GM21825 (cell line): ENCODE results near the gene TECPR1.
A peak's percentile ranks its signal among the peaks of the same experiment; 100 is the strongest.

Experiments
- ATAC-seq: cut with Tn5 transposase; IDR thresholded peaks from one replicate; pipeline ENCODE4 v1.9.1; 2021; ENCODE audit warnings: mild to moderate bottlenecking, moderate library complexity; ENCODE audit not compliant: unreplicated experiment

Gene TECPR1

GRCh38 chr7:98252425-98253054, 508 bp upstream of the TECPR1 start:
- no peak for ATAC-seq

DNA sequence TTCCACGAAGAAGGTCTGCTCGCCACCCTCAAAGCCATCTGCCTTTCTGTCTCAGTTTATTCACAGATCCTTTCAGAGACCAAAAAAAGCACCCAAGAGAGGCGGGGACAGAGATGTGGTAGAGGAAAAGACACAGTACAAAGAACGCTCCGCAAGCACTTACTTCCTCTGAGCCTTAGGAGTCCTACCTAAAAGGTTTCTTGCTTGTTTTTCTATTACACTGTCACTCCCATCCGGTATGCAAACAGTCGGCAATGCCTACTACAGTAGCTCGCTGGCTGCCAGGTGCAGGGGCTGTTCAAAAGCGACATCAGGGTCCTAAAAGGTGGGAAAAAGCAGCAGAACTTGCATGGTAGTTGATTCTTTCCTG, 816 bp downstream of the TECPR1 start:
- ATAC-seq: peak; percentile 29

- ATAC-seq: no peak
Measured at GRCh38 chr7:98250789-98251188, 1.2 kb downstream of the TECPR1 start.

DNA sequence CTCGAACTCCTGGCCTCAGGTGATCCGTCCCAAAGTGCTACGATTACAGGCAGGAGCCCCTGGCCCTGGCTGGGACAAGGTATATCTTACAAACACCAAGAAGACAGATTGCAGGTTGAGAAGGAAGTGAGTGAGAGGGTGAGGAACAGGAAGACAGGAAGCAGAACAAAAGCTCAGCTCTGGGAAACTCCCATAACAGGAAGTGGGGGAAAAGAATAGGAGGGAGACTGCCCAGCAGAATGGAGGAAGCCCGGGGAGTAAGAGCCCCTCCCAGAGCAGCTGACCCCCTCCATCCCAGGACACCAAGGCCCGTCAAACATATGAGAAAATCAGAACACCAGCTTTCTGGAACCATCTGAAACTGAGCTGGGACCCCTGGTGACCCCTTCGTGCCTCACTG, 2.9 kb downstream of the TECPR1 start:
- ATAC-seq: no peak

- no peak for ATAC-seq
Measured at GRCh38 chr7:98248156-98248555, 3.9 kb downstream of the TECPR1 start.

DNA sequence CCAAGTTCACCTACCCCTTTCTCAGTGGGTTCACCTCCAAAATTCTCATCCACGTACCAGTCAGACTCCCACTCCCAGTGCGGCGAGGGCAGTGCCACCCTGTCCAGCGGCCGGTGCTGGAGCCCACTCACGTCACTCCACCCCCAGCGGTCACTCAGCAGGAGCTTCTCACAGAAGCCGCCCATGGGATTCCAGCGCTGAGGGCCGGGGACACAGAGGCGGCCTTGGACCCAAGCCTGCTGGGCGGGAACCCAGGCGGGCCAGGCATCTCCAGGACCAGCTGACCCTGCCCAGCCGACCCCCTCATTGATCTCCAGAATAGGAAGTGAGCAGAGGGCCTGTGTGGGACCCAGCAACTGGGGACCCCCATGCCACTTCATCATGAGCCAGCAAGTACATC, 7.2 kb downstream of the TECPR1 start:
- no peak for ATAC-seq

DNA sequence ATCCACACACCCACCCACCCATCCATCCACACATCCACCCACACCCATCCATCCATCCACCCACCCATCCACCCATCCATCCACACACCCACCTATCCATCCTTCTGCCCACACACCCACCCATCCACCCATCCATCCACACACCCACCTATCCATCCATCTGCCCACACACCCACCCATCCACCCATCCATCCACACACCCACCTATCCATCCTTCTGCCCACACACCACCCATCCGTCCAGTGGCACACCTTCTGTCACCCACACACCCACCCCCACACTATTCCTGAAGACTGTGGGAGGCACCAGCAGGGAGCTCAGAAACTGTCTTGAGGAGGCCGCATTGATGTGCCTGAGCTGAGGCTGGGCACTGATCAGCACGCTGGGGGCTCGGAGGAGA, 9.1 kb downstream of the TECPR1 start:
- no peak for ATAC-seq

DNA sequence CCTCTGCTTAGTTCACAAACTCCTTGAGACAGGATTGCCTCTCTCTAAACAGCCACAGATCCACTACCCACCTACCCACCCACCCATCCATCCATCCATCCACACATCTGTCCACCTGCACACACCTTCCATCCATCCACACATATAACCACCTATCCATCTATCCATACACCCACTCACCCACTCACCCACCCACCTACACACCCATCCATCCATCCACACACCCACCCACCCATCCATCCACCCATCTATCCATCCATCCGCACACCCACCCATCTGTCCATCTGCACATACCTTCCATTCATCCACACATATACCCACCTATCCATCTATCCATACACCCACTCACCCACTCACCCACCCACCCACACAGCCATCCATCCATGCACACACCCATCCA, 9.7 kb downstream of the TECPR1 start:
- ATAC-seq: no peak

- ATAC-seq: no peak
Measured at GRCh38 chr7:98241674-98242241, 10.3 kb downstream of the TECPR1 start.

GRCh38 chr7:98240961-98241673, 10.9 kb downstream of the TECPR1 start:
- ATAC-seq: peak; percentile 56

DNA sequence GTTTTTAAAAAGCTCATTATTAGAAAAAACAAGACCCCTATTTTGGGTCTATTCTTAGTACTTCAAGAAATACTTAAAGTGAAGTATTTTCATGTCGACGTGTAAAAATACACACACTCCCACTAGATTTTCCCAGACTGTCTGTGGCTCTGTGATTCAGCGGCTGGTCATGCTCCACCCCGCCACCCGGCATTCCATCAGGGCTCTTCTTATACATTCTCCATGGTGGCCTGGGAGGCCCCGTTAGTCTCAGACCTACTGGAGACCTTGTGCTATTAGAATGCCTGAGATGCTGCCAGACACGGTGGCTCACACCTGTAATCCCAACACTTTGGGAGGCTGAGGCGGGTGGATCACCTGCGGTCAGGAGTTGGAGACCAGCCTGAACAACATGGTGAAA, 13.1 kb downstream of the TECPR1 start:
- no peak for ATAC-seq

DNA sequence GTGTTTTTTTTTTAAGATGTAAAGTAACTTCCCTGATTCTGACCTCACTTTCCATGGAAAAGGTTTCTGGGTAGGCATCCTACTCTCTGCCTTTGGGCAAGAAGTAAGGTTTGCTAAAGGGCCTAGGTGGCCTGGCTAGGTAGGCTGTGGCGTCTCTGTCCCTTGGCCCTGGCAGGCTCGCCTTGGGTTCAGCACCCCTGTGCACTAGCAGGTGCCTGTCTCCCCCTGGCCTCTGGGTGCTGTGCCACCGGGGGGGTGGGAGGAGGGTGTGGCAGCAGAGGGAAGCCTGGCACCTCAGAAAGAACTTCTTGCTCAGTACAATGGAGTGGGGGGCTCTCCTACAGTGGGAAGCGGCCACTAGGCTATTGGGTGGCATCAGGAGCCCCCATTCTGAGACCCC, 14.0 kb downstream of the TECPR1 start:
- ATAC-seq: no peak

DNA sequence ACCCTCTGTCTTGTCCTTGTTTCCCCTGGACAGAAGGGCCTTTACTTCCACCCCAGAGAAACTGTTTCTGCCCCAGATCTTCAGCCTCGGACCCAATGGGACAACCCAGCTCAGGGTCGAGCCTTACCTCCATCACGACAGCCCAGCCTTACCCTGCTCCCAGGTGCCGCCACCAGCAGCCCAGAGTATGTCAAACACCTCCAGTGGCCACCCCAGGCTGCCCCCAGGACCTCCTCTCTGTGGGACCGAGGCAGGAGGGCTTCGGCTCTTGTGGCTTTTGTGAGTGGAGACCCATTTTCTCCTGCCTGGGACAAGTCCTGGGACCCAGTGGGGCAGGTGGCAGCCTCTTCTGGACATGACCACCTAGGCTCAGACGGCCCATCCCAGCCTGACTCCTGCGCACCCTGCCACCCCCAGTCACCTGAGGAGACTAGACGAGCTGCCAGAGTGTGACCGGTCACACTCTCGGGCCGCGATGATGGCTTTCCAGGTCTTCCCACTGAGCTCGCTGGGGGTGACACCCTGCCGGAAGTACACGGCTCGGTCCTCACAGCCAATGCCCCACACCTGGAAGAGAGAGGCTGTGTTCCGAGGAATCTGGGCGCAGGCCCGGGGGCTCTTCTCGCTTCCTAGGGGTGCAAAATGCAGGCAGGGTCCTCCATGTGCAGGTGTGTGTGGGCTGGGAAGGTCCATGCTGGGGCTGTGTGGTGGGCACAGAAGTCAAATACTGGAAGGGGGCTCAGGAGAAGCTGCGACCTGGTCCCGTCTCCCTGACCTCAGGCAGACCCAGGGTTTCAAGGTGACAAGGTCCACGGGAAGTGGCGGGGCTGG, 15.5 kb downstream of the TECPR1 start:
- ATAC-seq: no peak

GRCh38 chr7:98235901-98236300, 16.1 kb downstream of the TECPR1 start:
- ATAC-seq: no peak

- ATAC-seq: no peak
Measured at GRCh38 chr7:98234429-98235147, 17.4 kb downstream of the TECPR1 start.

DNA sequence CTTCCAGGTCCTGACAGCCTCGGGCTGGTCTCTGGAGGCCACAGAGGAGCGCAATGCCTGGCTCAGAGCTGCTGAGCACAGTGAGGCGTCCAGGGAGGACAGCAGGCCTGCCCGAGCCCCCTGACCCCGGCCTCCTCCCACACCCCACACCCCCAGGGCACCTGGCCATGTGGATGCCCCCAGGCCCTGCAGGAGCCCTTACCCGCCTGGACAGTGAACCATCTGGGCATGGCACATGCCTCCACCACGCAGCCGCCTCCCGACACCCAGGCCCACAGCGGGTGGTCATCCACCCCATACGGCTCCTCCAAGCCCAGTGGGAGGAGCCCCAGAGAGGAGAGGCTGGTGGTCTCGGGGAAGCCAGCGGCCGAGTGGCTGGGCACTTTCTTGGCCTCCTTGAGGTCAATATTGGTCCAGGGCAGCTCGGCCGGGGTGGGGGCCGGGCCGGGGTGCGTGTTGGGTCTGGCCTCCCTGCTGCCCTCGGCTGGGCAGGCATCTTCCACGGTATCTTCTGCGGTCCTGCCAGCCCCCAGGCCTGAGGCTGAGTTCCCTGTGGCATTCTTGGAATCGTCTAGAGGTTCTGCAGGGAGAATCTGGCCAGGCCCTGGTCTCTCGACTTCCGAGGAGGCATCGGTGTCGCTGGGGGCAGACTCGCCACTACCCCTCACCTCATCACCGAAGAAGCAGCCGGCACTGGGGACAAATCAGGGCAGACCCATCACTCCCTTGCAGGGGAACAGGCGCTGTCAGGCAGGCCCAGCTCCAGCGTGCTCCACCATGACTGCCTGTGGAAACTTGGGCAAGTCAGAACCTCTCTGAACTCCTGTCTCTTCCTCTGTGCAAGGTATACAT, 18.6 kb downstream of the TECPR1 start:
- ATAC-seq: no peak

DNA sequence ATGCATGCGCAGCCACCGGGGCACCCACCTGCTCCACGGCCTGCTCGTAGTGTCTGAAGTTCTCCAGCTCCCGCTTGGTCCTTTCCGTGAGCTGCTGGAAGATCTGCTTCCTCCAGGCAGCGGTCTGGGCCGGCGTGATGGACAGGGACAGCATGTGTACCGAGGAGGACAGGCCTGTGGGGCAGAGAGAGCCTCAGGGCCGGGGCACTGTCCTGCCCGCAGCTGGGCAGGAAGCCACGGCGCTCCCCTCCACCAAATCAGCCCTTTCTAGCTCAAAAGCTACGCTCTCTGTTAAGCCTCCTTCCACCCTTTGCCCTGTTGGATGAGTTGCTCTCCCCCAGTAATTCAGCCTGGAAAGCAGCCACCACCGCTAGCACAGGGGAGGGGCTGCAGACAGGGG, 19.2 kb downstream of the TECPR1 start:
- ATAC-seq: no peak

DNA sequence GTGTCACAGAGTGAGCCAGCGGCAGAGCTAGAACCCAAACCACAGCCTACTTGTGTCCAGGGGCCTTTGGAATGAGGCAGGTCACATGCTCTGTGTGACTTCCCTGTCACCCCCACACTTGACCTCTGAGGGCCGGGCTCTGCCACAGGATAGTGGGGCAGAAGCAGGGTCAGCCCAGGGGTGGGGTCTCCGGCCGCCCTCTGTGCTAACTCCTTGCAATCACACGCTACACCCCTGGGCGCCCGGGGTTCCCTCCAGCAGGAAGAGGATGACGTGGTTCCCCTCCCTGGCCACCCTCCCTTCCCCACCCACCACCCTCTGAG, 19.8 kb downstream of the TECPR1 start:
- no peak for ATAC-seq

GRCh38 chr7:98231493-98232262, 20.4 kb downstream of the TECPR1 start:
- no peak for ATAC-seq
